T-cell (primary cell): Measurements from ENCODE around the gene CASZ1. TPM values are rescaled to one million over a fixed set of nuclear protein-coding genes. Genes with fewer than 3 reads are reported as not detected.

ENCODE experiments used
- ATAC-seq, 4 experiments: fragments of 200-7000 bp in 3 of 4; fragments of 150-1000 bp in 1 of 4; cut with Tn5 transposase; replicated peaks in 1 of 4; 1 replicate in 3 of 4; 2 replicates in 1 of 4; pipeline ENCODE4 v1.10.0; 2021; ENCODE audit warnings: moderate library complexity in 3 of 4, mild to moderate bottlenecking in 2 of 4, moderate number of reproducible peaks in 1 of 4
- CTCF ChIA-PET, 2 donors: fragments of 300-600 bp; sonication (Branson Sonifier 250); formaldehyde crosslinking; loops; one replicate each; lab custom pipeline; 2022; ENCODE audit warnings: antibody characterized with exemption in 2 of 2; lab: Charles Lee
- POLR2A ChIA-PET, 2 donors: fragments of 300-600 bp; sonication (Branson Sonifier 250); formaldehyde crosslinking; loops; one replicate each; lab custom pipeline; 2022; ENCODE audit warnings: antibody characterized with exemption in 2 of 2; lab: Charles Lee
- DNase-seq, 35 experiments: peaks; one replicate each; pipeline versions ENCODE4 v3.0.0 to v3.0.0-alpha.2; 2013 to 2023
- H3K27ac ChIP-seq: one replicate; pipeline ENCODE4 v1.5.1; 2013; ENCODE audit warnings: low read length
- H3K27me3 ChIP-seq, 2 experiments: replicated peaks in 1 of 2; 1 replicate in 1 of 2; 2 replicates in 1 of 2; pipeline versions ENCODE4 v1.6.1 to v1.7.0; 2013; ENCODE audit warnings: low read length in 1 of 2, mixed read lengths in 1 of 2; ENCODE audit not compliant: control insufficient read depth in 2 of 2, insufficient read depth in 2 of 2; ENCODE audit errors: extremely low read depth in 1 of 2
- H3K36me3 ChIP-seq, 2 donors: 1 replicate in 1 of 2; 2 replicates in 1 of 2; pipeline versions ENCODE4 v1.6.1 to v1.7.0; 2013; ENCODE audit warnings: low read length in 1 of 2; ENCODE audit not compliant: control insufficient read depth in 2 of 2, insufficient read depth in 1 of 2; ENCODE audit errors: extremely low read depth in 1 of 2
- H3K4me1 ChIP-seq, 2 experiments: 1 replicate in 1 of 2; 2 replicates in 1 of 2; pipeline versions ENCODE4 v1.6.1 to v1.7.0; 2013; ENCODE audit warnings: low read length in 2 of 2, mixed read lengths in 1 of 2; ENCODE audit not compliant: insufficient read depth in 2 of 2, control insufficient read depth in 1 of 2; ENCODE audit errors: extremely low read depth in 1 of 2
- H3K4me3 ChIP-seq, 2 donors: 1 replicate in 1 of 2; 2 replicates in 1 of 2; pipeline versions ENCODE4 v1.5.1 to v1.7.0; 2013; ENCODE audit warnings: mild to moderate bottlenecking in 2 of 2, low read length in 1 of 2, moderate library complexity in 1 of 2; ENCODE audit not compliant: control insufficient read depth in 1 of 2; ENCODE audit errors: extremely low read depth in 1 of 2
- H3K9me3 ChIP-seq: 2 replicates; pipeline ENCODE4 v1.7.0; 2013
- H3K27ac Mint-ChIP-seq, 2 donors: one replicate each; pipeline ENCODE4 v1.8.0; 2020 to 2021; ENCODE audit warnings: mild to moderate bottlenecking in 2 of 2, mixed read lengths in 2 of 2
- H3K27me3 Mint-ChIP-seq, 2 donors: one replicate each; pipeline ENCODE4 v1.8.0; 2021 to 2022; ENCODE audit warnings: mixed read lengths in 2 of 2
- H3K36me3 Mint-ChIP-seq: one replicate; pipeline ENCODE4 v1.8.0; 2021; ENCODE audit warnings: mixed read lengths
- H3K4me1 Mint-ChIP-seq, 3 donors: one replicate each; pipeline ENCODE4 v1.8.0; 2020 to 2022; ENCODE audit warnings: mixed read lengths in 3 of 3, mild to moderate bottlenecking in 1 of 3
- H3K4me3 Mint-ChIP-seq, 3 donors: one replicate each; pipeline ENCODE4 v1.8.0; 2020 to 2022; ENCODE audit warnings: mild to moderate bottlenecking in 3 of 3, mixed read lengths in 3 of 3, moderate library complexity in 3 of 3
- H3K9me3 Mint-ChIP-seq, 3 donors: one replicate each; pipeline ENCODE4 v1.8.0; 2020 to 2022; ENCODE audit warnings: mixed read lengths in 3 of 3
- WGBS: methylation state at CpG from one replicate; pipeline ENCODE4 v1.1.5; 2013; ENCODE audit warnings: missing lambda C conversion rate; ENCODE audit not compliant: insufficient coverage; 5-methylcytosine and 5-hydroxymethylcytosine counted together
- total RNA-seq, 35 experiments: library from RNA in 6 of 35; stranded (reverse) in 6 of 35; fragments of 120-200 nt in 1 of 35; gene quantifications; one replicate each; pipeline versions ENCODE4 v1.2.1 to v1.2.4 and lab custom pipeline; 2013 to 2026

CASZ1 gene
- total RNA-seq, 5 donors from 2014 or later (not counting 1 experiment from before 2014, with no cell fraction given): 12.9 to 23.0 (median 14.3) TPM

GRCh38 chr1:10714337-10715114 is 81.9 kb downstream of the CASZ1 start:
- Mint-ChIP-seq H3K36me3 (no peaks in the 10 kb centered on the region), H3K27ac (no peak overlapping the region), H3K27me3 (peaks cover 0 to 10% of the 10 kb centered on the region in 2 donors), H3K4me3 (no peak overlapping the region), H3K4me1 (peaks cover 0 to 3% (median 2%) of the 10 kb centered on the region in 3 donors), H3K9me3 (no peaks in the 10 kb centered on the region)
- Histone ChIP-seq H3K27ac (no peak overlapping the region), H3K4me3 (no peak overlapping the region), H3K27me3 (peaks cover 0 to 33% of the 10 kb centered on the region in 2 experiments), H3K36me3 (no peaks in the 10 kb centered on the region), H3K4me1 (peaks cover 0 to 4% of the 10 kb centered on the region in 2 experiments), H3K9me3 (no peaks in the 10 kb centered on the region)
- DNase-seq (no peak), ATAC-seq (no peak)
- 83% methylated on average over 22 of the region's 22 CpGs for WGBS
- ChIA-PET CTCF (no interaction called here), POLR2A (no interaction called here)

- WGBS: 86% methylated on average over 7 of the region's 7 CpGs
- no peaks in the 10 kb centered on the region for H3K36me3 Mint-ChIP-seq
- no peaks in the 10 kb centered on the region for H3K9me3 Mint-ChIP-seq
- DNase-seq (no peak), ATAC-seq (no peak)
- Histone ChIP-seq H3K27ac (no peak overlapping the region), H3K36me3 (no peaks in the 10 kb centered on the region), H3K4me1 (peaks cover 0 to 4% of the 10 kb centered on the region in 2 experiments), H3K27me3 (peaks cover 0 to 30% of the 10 kb centered on the region in 2 experiments), H3K9me3 (no peaks in the 10 kb centered on the region), H3K4me3 (no peak overlapping the region)
- peaks cover 0 to 3% (median 2%) of the 10 kb centered on the region in 3 donors for H3K4me1 Mint-ChIP-seq
- no peak overlapping the region for H3K4me3 Mint-ChIP-seq
- peaks cover 0 to 10% of the 10 kb centered on the region in 2 donors for H3K27me3 Mint-ChIP-seq
- POLR2A ChIA-PET: no interaction called here
- CTCF ChIA-PET: interaction anchor here in 1 of 2 donors (0.5 kb wide), 1 partner anchor 24 kb away, joined by 4 read pairs; no protein-coding TSS in a partner anchor
- H3K27ac Mint-ChIP-seq: no peak overlapping the region
These were observed 82.8 kb downstream of the CASZ1 start for GRCh38 chr1:10713614-10714013.

GRCh38 chr1:10712568-10713362 is 83.7 kb downstream of the CASZ1 start:
- ATAC-seq (no peak), DNase-seq (no peak)
- H3K4me3 Mint-ChIP-seq: no peak overlapping the region
- peaks cover 0 to 3% (median 2%) of the 10 kb centered on the region in 3 donors for H3K4me1 Mint-ChIP-seq
- peaks cover 0 to 10% of the 10 kb centered on the region in 2 donors for H3K27me3 Mint-ChIP-seq
- ChIA-PET CTCF (no interaction called here), POLR2A (no interaction called here)
- H3K27ac Mint-ChIP-seq: no peak overlapping the region
- no peaks in the 10 kb centered on the region for H3K36me3 Mint-ChIP-seq
- Histone ChIP-seq H3K4me3 (no peak overlapping the region), H3K27me3 (peaks cover 0 to 26% of the 10 kb centered on the region in 2 experiments), H3K36me3 (no peaks in the 10 kb centered on the region), H3K27ac (no peak overlapping the region), H3K9me3 (no peaks in the 10 kb centered on the region), H3K4me1 (peaks cover 0 to 4% of the 10 kb centered on the region in 2 experiments)
- WGBS: 86% methylated on average over 15 of the region's 25 CpGs
- no peaks in the 10 kb centered on the region for H3K9me3 Mint-ChIP-seq

GRCh38 chr1:10710489-10710888 is 86.0 kb downstream of the CASZ1 start:
- H3K9me3 Mint-ChIP-seq: no peaks in the 10 kb centered on the region
- H3K27ac Mint-ChIP-seq: no peak overlapping the region
- CTCF ChIA-PET: no interaction called here
- peaks cover 0 to 22% of the 10 kb centered on the region in 2 experiments for H3K27me3 ChIP-seq
- no peak overlapping the region for H3K27ac ChIP-seq
- WGBS: 92% methylated on average over 7 of the region's 7 CpGs
- H3K9me3 ChIP-seq: no peaks in the 10 kb centered on the region
- H3K36me3 ChIP-seq: no peaks in the 10 kb centered on the region
- POLR2A ChIA-PET: no interaction called here
- DNase-seq (no peak), ATAC-seq (no peak)
- H3K27me3 Mint-ChIP-seq: peaks cover 0 to 5% of the 10 kb centered on the region in 2 donors
- no peak overlapping the region for H3K4me3 Mint-ChIP-seq
- H3K4me1 ChIP-seq: no peaks in the 10 kb centered on the region
- H3K36me3 Mint-ChIP-seq: no peaks in the 10 kb centered on the region
- no peak overlapping the region for H3K4me3 ChIP-seq
- H3K4me1 Mint-ChIP-seq: no peaks in the 10 kb centered on the region

- H3K27ac Mint-ChIP-seq: no peak overlapping the region
- H3K4me1 Mint-ChIP-seq: no peaks in the 10 kb centered on the region
- 96% methylated on average over 17 of the region's 19 CpGs for WGBS
- POLR2A ChIA-PET: no interaction called here
- no peak overlapping the region for H3K4me3 Mint-ChIP-seq
- no peak for DNase-seq
- no peaks in the 10 kb centered on the region for H3K36me3 Mint-ChIP-seq
- no peak for ATAC-seq
- H3K4me3 ChIP-seq: no peak overlapping the region
- H3K9me3 Mint-ChIP-seq: no peaks in the 10 kb centered on the region
- CTCF ChIA-PET: no interaction called here
- H3K9me3 ChIP-seq: no peaks in the 10 kb centered on the region
- H3K4me1 ChIP-seq: no peaks in the 10 kb centered on the region
- H3K27ac ChIP-seq: no peak overlapping the region
- H3K27me3 ChIP-seq: peaks cover 0 to 21% of the 10 kb centered on the region in 2 experiments
- peaks cover 0 to 5% of the 10 kb centered on the region in 2 donors for H3K27me3 Mint-ChIP-seq
- H3K36me3 ChIP-seq: no peaks in the 10 kb centered on the region
These were observed 86.8 kb downstream of the CASZ1 start for GRCh38 chr1:10709646-10710045.

GRCh38 chr1:10709165-10709564 is 87.3 kb downstream of the CASZ1 start:
- Mint-ChIP-seq H3K9me3 (no peaks in the 10 kb centered on the region), H3K36me3 (no peaks in the 10 kb centered on the region), H3K27ac (no peak overlapping the region), H3K4me1 (no peaks in the 10 kb centered on the region), H3K27me3 (peaks cover 0 to 5% of the 10 kb centered on the region in 2 donors), H3K4me3 (no peak overlapping the region)
- Histone ChIP-seq H3K27ac (no peak overlapping the region), H3K4me3 (no peak overlapping the region), H3K27me3 (peaks cover 0 to 18% of the 10 kb centered on the region in 2 experiments), H3K36me3 (no peaks in the 10 kb centered on the region), H3K9me3 (no peaks in the 10 kb centered on the region), H3K4me1 (no peaks in the 10 kb centered on the region)
- ATAC-seq: no peak
- 68% methylated on average over 3 of the region's 16 CpGs for WGBS
- DNase-seq: no peak
- ChIA-PET POLR2A (no interaction called here), CTCF (no interaction called here)
